Measurements from ENCODE around the gene VWA5B2.

Gene VWA5B2

DNA sequence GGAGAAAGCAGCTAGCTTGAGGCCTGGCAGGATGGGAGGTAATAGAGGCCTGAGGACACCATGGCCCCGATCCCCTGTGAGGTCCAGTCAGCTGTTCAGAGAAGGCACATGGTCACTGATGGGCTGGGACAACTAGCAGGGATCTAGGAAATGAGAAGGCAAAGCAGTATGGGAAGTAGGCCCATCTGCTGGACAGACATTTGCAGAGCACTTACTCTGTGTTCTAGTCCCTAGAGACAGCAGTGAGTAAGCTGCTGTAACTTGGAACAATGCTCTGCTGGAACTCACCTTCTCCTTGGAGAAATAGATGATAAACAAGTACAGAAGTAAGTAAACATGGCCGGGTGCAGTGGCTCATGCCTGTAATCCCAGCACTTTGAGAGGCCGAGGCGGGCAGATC lies 53.6 kb downstream of the VWA5B2 start:
- no peak for DNase-seq

DNA sequence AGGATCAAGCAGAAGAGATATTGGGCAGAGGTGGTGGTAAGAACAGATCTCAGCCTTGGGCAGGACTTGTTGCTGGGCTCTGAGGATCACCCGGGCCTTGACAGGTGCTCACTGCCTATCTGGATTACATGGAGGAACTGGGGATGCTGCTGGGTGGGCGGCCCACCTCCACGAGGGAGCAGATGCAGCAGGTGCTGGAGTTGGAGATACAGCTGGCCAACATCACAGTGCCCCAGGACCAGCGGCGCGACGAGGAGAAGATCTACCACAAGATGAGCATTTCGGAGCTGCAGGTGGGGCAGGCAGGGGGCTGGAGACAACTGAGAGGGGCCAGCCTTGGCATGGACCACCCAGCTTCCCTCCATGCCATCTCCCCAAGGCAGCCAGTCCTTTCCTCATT lies 54.3 kb downstream of the VWA5B2 start:
- DNase-seq: no peak

DNA sequence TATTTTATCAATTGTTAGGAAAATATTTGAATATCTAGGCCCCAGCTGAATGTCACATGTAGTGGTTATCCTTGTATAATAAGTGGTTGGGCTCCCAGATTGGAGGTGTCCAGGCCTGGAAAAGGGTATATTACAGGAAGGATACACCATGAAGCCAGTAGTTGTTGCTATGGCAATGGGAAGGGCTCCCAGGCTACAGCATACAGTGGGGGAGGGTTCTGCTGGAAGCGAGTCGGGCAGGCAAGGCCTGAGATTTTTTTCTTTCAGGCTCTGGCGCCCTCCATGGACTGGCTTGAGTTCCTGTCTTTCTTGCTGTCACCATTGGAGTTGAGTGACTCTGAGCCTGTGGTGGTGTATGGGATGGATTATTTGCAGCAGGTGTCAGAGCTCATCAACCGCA lies 55.3 kb downstream of the VWA5B2 start:
- peak; percentile 28 for DNase-seq

DNA sequence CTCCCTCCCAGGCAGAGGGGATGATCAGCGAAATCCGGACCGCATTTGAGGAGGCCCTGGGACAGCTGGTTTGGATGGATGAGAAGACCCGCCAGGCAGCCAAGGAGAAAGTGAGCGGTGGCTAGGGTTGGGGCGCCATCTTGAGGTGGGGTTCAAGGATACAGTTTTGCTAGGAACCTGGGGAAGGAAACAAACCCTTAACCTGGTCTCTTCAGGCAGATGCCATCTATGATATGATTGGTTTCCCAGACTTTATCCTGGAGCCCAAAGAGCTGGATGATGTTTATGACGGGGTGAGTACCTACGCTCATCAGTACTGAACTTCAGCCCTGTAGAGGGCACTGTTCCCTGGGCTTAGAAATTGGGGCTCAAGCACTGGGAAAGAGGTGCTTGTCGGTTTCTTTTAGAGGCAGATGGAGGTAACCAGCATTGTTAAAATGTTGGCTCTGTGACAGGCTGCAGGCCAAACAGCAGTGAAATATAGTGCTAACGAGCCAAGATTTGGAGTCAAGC lies 60.1 kb downstream of the VWA5B2 start:
- peak; percentile 60 for DNase-seq

DNA sequence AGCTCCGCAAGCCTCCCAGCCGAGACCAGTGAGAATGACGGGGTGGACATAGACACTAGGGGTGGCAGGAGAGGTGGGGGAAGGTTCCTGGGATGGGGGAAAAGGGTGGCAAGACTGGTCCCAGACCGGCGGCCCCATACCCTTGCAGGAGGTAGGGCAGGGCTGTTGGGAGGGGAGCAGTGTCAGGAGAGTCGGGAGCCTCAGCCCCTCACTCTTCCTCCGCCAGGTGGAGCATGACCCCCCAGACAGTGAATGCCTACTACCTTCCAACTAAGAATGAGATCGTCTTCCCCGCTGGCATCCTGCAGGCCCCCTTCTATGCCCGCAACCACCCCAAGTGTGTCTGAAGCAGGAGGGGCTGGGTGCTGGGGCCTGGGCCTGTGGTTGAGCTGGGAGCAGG lies 60.9 kb downstream of the VWA5B2 start:
- DNase-seq: no peak

DNA sequence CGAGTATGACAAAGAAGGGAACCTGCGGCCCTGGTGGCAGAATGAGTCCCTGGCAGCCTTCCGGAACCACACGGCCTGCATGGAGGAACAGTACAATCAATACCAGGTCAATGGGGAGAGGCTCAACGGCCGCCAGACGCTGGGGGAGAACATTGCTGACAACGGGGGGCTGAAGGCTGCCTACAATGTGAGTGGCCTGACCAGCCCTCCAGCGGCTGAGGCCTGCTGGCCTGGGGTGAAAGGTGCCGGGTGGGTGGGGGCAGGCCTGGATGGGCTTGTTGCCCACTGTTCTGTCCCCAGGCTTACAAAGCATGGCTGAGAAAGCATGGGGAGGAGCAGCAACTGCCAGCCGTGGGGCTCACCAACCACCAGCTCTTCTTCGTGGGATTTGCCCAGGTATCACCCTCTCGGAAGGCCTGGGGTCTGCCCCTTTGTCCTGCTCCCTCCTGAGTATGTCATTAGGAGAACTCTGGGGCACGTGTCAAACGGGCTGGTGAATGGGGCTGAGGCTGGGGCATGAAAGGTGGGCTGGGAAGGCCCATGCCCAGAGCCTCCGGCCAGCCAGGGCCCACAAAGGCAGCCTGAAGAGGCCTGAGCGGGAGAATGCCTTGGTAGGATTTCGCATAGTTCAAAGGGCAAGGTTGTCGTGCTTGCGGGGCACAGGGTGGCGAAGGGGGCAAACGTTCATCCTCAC lies 61.8 kb downstream of the VWA5B2 start:
- DNase-seq: no peak

All from suppressor macrophage treated with lipopolysaccharide for 4 hours (primary cell).